HG03571 (cell line): Measurements from ENCODE around the gene LRP5.

Source experiments
- ATAC-seq: cut with Tn5 transposase; IDR thresholded peaks from one replicate; pipeline ENCODE4 v1.9.1; 2021; ENCODE audit not compliant: unreplicated experiment

Gene LRP5

GRCh38 chr11:68345776-68346461 lies 33.5 kb downstream of the LRP5 start:
- ATAC-seq = no peak

DNA sequence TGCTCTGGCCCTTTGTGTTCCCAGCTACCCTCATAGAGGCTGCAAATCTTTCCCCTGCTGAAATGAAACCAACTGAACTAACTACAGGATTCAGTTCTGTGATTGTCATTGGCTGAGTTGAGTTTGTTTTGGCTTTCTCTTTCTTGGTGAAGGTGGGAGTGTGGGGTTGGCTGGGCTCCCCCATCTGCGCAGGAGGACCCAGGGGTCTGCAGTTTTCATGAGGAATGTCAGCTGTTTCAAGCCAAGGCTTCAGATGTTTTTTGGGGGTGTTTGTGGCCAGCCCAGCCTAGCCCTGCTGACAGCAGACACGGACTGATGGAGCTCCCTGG lies 34.0 kb downstream of the LRP5 start:
- ATAC-seq = no peak

- ATAC-seq = no peak
Observed at GRCh38 chr11:68347345-68347744, 35.0 kb downstream of the LRP5 start.

GRCh38 chr11:68347841-68348240 lies 35.5 kb downstream of the LRP5 start:
- no peak for ATAC-seq

GRCh38 chr11:68349461-68350249 lies 37.3 kb downstream of the LRP5 start:
- no peak for ATAC-seq

GRCh38 chr11:68350759-68351449 lies 38.5 kb downstream of the LRP5 start:
- no peak for ATAC-seq

DNA sequence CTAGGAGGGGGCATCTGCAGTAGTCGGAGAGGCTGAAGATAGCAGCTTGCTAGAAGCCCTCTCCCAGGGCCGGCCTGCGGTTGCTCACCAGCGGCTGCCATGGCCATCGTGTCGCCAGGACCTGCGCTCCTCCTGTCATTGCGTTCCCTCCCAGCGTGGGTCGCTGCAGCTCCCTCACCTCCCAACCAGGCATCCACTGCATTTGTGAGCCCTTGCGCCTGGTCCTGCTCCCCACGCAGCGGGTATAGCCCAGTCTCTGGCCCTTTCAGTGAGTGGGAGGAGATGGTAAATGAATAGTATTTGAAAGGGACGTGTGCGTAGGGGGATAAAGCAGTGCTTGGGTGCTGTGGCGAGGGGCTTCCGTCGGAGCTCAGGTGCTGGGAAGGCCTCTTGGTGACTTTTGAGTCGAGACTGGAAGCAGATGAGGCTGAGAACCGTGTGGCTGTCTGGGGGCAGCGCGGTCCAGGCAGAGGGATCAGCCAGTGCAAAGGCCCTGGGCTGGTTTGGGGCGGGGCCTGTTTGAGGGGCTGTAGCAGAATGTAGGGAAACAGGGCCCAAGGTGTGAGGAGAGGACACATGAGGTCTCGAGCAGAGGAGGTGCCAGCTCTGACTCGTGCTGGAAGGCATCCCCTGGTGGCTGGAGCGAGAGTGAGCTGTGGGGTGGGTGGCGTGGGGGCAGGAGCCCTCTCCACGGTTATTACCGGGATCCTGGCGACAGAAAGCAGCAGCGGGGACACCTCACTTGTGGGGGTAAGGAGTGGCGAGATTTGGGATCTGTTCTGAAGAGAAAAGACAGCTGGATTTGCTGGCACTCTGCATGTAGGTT lies 39.3 kb downstream of the LRP5 start:
- ATAC-seq = no peak

DNA sequence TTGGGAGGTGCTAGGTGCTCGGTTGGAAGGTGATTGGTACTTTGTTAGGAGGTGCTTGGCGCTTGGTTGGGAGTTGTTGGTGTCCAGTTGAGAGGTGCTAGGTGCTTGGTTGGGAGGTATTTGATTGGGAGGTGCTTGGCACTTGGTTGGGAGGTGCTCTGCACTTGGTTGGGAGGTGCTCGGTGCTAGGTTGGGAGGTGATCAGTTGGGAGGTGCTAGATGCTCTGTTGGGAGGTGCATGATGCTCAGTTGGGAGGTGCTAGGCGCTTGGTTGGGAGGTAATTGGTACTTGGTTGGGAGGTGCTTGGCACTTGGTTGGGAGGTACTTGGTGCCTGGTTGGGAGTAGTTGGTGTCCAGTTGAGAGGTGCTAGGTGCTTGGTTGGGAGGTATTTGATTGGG lies 40.2 kb downstream of the LRP5 start:
- no peak for ATAC-seq

GRCh38 chr11:68353118-68353517 lies 40.7 kb downstream of the LRP5 start:
- ATAC-seq = no peak

GRCh38 chr11:68353669-68354068 lies 41.3 kb downstream of the LRP5 start:
- ATAC-seq = no peak

DNA sequence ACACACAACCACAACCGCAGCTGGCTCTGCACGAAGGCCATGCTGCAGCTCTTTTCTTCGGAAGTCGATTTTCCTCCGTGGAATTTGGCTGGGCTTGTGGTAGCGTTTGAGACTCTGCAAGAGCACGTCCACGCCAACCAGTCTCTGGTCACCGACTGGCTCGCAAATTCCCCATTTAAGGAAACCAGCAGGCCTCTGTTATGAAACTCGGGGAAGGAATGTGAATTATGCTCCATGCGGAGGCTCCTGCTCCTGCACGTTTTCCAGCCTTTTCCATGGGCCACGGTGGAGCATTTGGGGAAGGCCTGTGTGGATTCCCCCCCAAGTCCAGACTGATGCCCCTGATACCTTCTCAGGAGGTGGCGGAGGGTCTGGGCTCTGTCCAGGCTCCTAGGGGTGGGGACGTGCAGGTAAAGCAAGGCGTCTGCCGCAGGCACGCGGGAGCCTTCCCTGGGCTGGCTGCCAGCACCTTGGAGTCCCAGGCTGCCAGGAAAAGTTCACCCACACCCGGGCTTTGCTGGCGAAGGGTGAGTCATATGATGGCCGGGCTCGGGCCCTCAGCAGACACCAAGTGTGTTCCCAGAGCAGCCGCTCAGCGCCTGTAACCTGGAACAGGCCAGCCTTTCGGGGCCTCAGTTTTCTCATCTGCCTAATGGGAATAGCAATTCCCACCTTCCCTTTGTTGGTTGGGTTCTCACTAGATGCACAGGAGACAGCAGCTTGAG lies 41.9 kb downstream of the LRP5 start:
- no peak for ATAC-seq

DNA sequence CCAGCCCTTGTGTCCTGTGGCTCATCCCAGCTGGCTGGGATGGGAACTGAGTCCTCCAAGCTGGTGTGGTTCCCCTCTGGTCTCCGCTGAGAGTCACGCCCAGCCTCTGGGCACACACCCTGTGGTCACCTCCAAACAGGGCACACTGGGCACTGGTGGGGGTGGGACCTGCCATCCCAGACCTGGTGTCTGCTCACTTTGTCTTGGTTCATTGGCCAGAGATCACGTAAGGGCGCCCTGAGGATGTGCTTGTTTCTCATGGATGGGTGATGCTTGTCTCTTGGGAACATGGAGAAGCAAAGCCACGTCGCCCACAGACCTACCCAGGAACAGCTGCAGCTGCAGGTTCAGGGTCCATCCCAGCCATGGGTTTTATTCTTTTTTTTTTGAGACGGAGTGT lies 43.1 kb downstream of the LRP5 start:
- ATAC-seq = no peak

- ATAC-seq = no peak
Observed at GRCh38 chr11:68357568-68357967, 45.2 kb downstream of the LRP5 start.

DNA sequence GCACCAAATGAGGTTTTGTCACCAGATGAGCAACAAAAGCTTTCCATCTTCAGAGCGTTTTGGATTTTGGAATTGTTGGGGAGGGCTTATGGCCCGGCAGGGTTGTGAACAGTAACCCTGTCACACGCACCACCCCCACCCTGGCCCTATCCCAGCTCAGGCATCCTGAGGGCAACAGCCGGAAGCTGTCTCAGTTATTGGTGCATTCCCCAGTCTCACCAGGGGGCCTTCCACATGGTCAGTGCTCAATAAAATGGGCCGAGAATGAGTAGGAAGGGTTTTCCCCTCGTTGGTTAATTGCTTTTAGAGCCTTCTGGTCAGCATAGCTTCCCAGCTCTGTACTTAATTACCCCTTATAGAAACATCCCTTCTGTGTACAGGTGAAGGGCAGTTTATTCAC lies 46.0 kb downstream of the LRP5 start:
- no peak for ATAC-seq

GRCh38 chr11:68361702-68362101 lies 49.3 kb downstream of the LRP5 start:
- ATAC-seq = no peak

- ATAC-seq = no peak
Observed at GRCh38 chr11:68362801-68363379, 50.5 kb downstream of the LRP5 start.

DNA sequence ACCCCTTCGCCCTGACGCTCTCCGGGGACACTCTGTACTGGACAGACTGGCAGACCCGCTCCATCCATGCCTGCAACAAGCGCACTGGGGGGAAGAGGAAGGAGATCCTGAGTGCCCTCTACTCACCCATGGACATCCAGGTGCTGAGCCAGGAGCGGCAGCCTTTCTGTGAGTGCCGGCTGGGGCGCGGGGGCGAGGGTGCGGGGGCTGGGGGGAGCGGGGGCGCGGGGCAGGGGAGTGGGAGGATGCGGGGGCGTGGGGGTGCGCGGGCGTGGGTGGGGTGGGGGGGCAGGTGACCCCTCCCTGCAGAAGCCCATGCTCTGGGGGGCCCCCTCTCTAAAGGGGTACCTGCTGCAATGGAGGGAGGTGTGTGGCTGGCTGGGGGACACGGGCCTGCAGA lies 51.4 kb downstream of the LRP5 start:
- no peak for ATAC-seq

DNA sequence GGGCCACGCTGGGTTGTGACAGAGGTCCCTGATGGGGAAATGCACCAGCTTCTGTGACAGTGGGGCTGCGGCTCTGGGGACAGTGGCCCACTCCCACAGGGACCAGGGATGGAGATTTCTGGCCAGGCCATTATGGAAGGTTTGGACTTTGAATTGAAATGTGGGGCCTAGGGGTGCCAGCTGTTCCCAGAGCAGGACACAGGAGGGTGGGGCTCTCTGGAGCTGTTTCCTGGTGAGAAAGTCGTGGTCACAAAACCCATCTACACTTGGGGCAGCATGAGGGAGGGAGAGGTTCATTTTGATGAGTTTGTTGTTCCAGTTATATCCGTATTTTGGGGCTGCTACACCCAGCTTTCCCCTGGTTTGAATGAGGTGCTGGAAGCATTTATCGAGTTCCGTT lies 52.2 kb downstream of the LRP5 start:
- ATAC-seq = no peak

DNA sequence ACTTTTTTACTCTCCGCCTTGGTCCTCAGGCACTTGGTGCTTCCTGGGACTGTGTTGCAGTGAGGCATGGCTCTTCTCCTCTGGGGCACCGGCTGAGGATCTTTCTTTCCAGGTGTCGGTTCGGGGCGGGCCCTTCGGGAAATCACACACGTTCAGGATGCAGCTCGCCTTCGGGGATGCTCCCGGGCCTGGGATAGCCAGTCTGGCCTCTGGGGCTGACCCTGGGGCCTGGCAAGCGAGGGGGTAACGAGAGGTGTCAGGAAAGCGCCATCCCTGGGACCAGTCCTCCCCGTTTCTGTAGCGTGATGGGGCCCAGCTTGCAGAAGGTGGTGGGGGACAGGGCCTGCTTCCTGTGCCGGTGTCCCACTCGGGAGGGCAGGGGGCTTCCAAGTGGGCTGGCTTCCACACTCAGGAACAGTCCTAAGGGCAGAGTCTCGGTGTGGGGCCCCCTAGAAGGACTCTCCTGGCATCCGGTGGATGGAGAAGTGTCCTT lies 53.6 kb downstream of the LRP5 start:
- ATAC-seq = no peak

GRCh38 chr11:68367252-68367651 lies 54.9 kb downstream of the LRP5 start:
- ATAC-seq = no peak
